ENCODE measurements around the gene C19orf38. TPM values are rescaled to one million over a fixed set of nuclear protein-coding genes. Genes with fewer than 3 reads are reported as not detected.

C19orf38 gene
- total RNA-seq, 1 donor from 2014 or later, result 0.44 TPM

- TF ChIP-seq CTCF (IDR thresholded peaks at IDR 0.05; ENCODE audit: partially characterized antibody, unreplicated experiment), result no peak
- H3K4me3 Mint-ChIP-seq (ENCODE audit: unreplicated experiment), result no peak overlapping the region
- DNase-seq, result no peak
- H3K4me1 Mint-ChIP-seq (ENCODE audit: low read depth, unreplicated experiment), result peaks cover 9% of the 10 kb centered on the region
- H3K27ac Mint-ChIP-seq (ENCODE audit: unreplicated experiment), result peak overlapping the region; percentile 83
- no peaks in the 10 kb centered on the region for H3K36me3 Mint-ChIP-seq (ENCODE audit: unreplicated experiment)
- H3K27me3 Mint-ChIP-seq (ENCODE audit: unreplicated experiment), result peaks cover 5% of the 10 kb centered on the region
- H3K9me3 Mint-ChIP-seq (ENCODE audit: unreplicated experiment), result peaks cover 8% of the 10 kb centered on the region
Measured at GRCh38 chr19:10913716-10914340, 65.6 kb downstream of the C19orf38 start.

GRCh38 chr19:10915130-10916091 lies 67.2 kb downstream of the C19orf38 start:
- H3K9me3 Mint-ChIP-seq (ENCODE audit: unreplicated experiment), result peaks cover 10% of the 10 kb centered on the region
- H3K27ac Mint-ChIP-seq (ENCODE audit: unreplicated experiment), result peak overlapping the region; percentile 80
- peak overlapping the region; percentile 59 for H3K4me3 Mint-ChIP-seq (ENCODE audit: unreplicated experiment)

GRCh38 chr19:10916602-10917001 lies 68.4 kb downstream of the C19orf38 start:
- Mint-ChIP-seq H3K4me1 (ENCODE audit: low read depth, unreplicated experiment) (peaks cover 11% of the 10 kb centered on the region), H3K27ac (ENCODE audit: unreplicated experiment) (no peak overlapping the region), H3K36me3 (ENCODE audit: unreplicated experiment) (no peaks in the 10 kb centered on the region), H3K27me3 (ENCODE audit: unreplicated experiment) (peaks cover 7% of the 10 kb centered on the region), H3K4me3 (ENCODE audit: unreplicated experiment) (no peak overlapping the region), H3K9me3 (ENCODE audit: unreplicated experiment) (peaks cover 11% of the 10 kb centered on the region)
- no peak for TF ChIP-seq CTCF (IDR thresholded peaks at IDR 0.05; ENCODE audit: partially characterized antibody, unreplicated experiment)
- no peak for DNase-seq

More at GRCh38 chr19:10915130-10916091, 67.2 kb downstream of the C19orf38 start:
- Mint-ChIP-seq H3K36me3 (ENCODE audit: unreplicated experiment) (no peaks in the 10 kb centered on the region), H3K4me1 (ENCODE audit: low read depth, unreplicated experiment) (peaks cover 11% of the 10 kb centered on the region), H3K27me3 (ENCODE audit: unreplicated experiment) (peaks cover 3% of the 10 kb centered on the region)
- no peak for TF ChIP-seq CTCF (IDR thresholded peaks at IDR 0.05; ENCODE audit: partially characterized antibody, unreplicated experiment)
- peak; percentile 66 for DNase-seq

GRCh38 chr19:10918359-10918758 lies 70.1 kb downstream of the C19orf38 start:
- Mint-ChIP-seq H3K4me1 (ENCODE audit: low read depth, unreplicated experiment) (peaks cover 11% of the 10 kb centered on the region), H3K36me3 (ENCODE audit: unreplicated experiment) (no peaks in the 10 kb centered on the region), H3K27ac (ENCODE audit: unreplicated experiment) (no peak overlapping the region), H3K4me3 (ENCODE audit: unreplicated experiment) (no peak overlapping the region), H3K9me3 (ENCODE audit: unreplicated experiment) (peaks cover 18% of the 10 kb centered on the region), H3K27me3 (ENCODE audit: unreplicated experiment) (peaks cover 13% of the 10 kb centered on the region)
- DNase-seq, result no peak
- no peak for TF ChIP-seq CTCF (IDR thresholded peaks at IDR 0.05; ENCODE audit: partially characterized antibody, unreplicated experiment)

Small RNAs within 50 kb of the gene (microRNA-seq; reads per million reads assigned to microRNA genes)
- gene MIR199A1 (ENCODE audit: unreplicated experiment) (0.69 reads per million), gene MIR6793 (ENCODE audit: unreplicated experiment) (8.3 reads per million, percentile 44 among the genes with 10 or more reads in this experiment)

Other genes starting within 250 kb of the C19orf38 start
- 129 TPM for gene SLC44A2, start 222.9 kb upstream of the C19orf38 start, total RNA-seq (ENCODE audit: unreplicated experiment)
- 536 TPM for gene ILF3, start 194.1 kb upstream of the C19orf38 start, total RNA-seq (ENCODE audit: unreplicated experiment)
- gene QTRT1, start 147.0 kb upstream of the C19orf38 start, total RNA-seq (ENCODE audit: unreplicated experiment), result 35.1 TPM
- 227 TPM for gene DNM2, start 130.3 kb upstream of the C19orf38 start, total RNA-seq (ENCODE audit: unreplicated experiment)
- 10.4 TPM for gene TMED1, start 12.2 kb upstream of the C19orf38 start, total RNA-seq (ENCODE audit: unreplicated experiment)
- gene CARM1, start 23.1 kb downstream of the C19orf38 start, total RNA-seq (ENCODE audit: unreplicated experiment), result 133 TPM
- 47.2 TPM for gene YIPF2, start 80.2 kb downstream of the C19orf38 start, total RNA-seq (ENCODE audit: unreplicated experiment)
- 31.8 TPM for gene TIMM29, start 80.4 kb downstream of the C19orf38 start, total RNA-seq (ENCODE audit: unreplicated experiment)
- gene SMARCA4, start 112.6 kb downstream of the C19orf38 start, total RNA-seq (ENCODE audit: unreplicated experiment), result 513 TPM
- 147 TPM for gene LDLR, start 241.0 kb downstream of the C19orf38 start, total RNA-seq (ENCODE audit: unreplicated experiment)

Measured in glutamatergic neuron (in vitro differentiated cells).